ENCODE results near the gene HDGF.

HDGF gene

DNA sequence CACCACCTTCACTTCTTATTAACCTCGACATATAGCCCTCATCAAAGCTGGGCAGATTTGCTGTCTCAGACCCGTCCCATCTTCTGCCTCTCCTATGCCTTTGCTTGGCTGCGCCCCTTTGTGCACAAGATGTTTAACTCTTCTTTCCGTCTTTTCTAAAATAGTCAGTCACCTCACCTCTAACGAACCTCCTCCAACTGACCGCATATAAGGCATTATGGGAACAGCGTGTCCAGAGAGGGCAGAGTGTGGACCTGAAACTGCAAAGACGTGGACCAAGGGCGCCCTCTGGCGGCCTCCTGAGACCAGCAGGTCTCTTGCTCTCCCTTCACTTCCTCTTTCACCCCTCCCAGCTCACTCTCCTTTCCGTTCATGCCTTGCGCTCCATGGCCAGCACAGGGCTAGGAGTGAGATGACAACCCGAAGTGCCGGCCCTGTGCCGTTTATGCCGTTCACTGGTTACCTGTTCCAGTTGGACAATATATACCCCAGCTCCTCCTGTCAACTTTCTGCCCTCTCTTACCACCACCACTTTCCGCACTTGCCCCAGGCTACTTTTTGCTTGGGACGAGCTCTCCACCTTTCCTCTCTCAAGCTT lies 25.7 kb downstream of the HDGF start:
- peak; percentile 85 for DNase-seq (ENCODE audit: low spot score)

DNA sequence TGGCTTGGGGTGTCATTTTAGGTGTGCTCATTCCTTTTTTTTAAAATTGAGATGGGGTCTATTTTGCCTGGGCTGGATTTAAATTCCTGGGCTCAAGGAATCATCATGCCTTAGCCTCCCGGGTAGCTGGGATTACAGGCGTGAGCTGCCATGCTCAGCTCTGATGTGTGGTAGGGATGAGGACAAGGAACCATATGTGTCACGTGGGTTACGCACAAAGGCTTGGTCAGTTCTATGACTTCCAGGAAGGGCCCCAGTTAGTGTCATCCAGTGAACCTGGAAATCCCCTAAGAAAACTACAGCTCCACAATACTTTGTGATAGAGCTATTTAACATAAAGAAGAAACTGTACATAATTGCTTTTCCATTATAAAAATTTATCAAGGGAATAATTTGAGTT lies 29.9 kb downstream of the HDGF start:
- DNase-seq (ENCODE audit: low spot score): no peak

DNA sequence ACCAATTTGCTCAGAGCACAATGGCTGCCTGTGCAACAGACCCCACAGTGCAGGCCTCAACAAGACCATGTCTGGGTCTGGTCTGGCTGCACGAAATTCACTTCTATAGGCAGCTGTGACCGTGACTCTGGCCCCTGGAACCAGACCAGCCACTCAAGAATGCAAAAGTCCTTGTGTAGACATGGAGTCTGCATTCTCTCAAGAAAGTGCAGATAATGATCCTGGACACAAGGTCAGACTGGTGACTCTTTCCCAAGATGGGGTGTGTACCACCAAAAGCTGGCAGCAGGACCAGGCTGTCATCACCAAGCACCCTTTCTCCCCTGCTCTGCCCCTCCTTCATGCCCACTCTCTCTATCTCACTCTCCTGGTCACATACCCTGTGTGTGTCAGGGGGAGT lies 30.3 kb downstream of the HDGF start:
- no peak for DNase-seq (ENCODE audit: low spot score)

DNA sequence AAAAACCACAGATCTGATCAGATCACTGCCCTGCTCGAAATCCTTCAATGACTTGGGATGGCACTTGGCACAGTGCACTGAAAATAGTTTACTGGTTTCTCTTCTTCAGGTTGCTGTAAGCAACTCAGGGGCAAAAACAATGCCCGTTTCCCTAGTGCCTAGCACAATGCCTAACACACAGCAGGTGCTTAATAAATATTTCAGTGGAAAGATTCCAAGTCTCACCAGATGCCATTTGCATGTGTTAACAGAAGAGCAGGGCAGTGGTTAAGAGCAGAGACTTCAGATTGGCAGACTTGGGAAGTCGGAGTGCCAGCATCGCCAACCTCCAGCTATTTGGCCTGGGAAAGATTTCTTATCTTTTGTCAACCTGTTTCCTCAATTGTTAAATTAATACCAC lies 34.1 kb downstream of the HDGF start:
- DNase-seq (ENCODE audit: low spot score): peak; percentile 31

DNA sequence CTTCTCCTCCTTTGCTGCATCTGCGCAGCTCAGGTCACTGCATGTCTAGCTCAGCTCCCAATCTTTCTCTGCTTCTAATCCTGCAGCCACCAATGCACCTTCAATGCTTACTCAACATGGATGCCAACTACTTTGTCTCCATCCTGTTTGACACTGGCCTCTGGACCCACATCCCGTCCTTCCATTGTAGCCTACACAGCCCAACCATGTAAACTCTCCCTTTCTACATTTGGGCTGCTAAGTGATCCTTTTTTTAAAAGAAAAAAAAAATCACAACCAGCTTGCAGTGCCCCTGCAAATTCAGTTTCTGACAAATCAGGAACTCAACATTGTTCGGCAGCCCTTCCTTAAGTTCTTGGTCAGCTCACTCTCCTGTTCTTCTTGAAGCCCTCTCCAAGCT lies 36.6 kb downstream of the HDGF start:
- no peak for DNase-seq (ENCODE audit: low spot score)

DNA sequence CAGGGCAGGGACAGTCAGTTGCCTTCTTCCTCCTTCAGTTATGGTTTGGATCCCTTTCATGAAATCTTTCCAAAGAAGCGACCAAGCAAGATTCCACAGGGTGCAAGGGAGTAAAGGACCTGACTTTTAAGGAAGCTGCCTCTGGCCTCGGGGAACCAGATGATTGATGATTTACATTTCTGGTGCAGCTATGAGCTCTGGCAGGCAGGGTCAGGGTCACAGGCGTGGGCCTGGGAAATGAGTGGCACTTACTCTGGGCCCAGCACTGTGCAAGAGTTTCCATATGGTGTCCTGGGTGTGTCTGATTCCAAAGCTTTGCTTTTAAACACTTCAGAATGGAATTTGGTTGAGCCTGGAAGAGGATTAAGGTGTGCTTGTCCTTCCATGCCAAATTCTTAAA lies 38.8 kb downstream of the HDGF start:
- no peak for DNase-seq (ENCODE audit: low spot score)

DNA sequence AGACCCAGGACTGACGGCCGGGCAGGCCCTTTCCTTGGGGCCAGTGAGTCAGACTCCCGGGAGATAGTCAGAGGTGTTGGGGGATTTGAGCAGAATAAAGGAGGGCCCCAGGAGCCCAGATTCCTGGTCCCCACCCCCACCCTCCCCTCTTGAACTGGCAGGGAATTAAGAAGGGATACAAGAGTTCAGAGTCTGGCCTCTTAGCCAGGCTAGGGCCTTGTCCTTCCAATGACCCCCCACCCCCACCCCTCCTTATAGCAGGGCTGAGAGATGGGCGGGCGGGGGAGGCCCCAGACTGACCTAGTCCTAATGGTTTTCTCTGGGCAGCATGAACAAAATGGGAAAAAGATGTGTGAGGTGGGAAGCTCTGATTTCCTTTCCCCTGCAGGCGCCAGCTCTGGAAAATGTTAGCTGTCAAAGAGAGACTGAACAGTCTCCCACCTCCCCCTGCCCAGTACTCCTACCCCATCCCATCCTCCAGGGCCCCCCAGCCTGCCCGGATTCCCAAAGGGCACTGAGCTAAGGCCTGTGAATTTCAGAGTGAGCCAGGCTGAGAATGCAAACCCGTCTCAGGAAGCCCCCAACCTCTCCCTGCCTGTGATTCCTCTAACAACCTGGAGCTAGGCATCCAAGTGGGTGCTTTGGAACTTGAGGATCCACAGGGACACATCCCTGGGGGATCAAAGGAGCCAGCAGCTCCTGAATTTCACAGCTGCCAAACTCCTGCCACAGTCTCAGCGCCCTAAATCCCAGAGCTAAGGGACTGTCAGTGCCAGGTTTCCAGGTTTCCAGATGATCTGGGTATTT lies 40.3 kb downstream of the HDGF start:
- DNase-seq (ENCODE audit: low spot score): peak; percentile 33

DNA sequence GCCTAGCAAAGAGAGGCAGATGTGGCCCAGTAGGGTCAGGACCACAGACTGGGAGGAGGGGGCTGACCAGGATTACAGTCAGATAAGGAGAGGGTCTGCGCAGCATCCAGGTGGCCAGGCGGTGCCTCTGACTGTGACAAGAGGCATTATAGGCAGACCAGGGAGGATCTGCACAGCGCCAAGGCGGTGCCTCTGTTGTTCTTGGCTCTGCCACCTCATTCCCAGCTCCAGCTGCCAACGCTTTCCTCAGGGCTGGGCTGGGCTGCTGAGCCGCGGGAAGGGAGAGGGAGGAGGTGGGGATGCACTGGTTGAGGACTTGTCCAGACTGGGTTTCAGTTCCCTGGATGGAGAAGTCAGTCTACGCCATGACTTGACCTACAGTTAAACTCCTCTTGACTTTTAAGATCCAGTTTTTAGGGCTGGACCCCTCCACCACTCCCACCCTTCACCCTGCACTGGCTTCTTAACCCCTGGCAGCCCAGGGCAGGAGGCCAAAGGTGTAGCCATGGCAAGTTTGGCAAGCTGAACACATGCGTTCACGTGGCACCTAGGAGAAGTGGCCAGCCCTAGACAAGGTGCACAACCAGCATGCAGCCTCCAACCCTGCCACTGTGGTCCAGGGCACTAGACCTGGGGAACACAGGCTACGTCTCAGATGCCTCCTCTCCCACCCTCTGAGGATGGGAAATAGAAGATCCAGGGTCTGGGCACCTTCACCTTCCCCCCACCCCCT lies 41.6 kb downstream of the HDGF start:
- DNase-seq (ENCODE audit: low spot score): peak; percentile 67

DNA sequence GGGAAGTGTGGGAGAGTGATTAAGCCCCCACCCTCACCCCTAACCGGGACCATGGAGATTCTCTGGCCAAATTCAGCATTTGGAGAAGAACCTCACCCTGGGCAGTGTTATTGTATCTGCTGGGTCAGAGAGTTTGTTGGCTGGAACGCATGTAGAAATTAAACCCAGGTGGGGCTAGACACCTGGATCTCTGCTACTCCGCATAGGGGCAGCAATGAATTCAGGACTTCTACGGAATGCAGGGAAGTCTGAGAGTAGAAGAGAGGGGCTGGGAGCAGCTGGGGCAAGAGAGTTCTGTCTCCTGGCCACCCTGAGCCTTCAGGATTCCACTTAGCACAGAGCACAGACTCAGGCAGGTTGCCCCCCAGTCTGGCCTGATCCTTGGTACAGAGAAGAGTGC lies 42.4 kb downstream of the HDGF start:
- DNase-seq (ENCODE audit: low spot score): no peak

DNA sequence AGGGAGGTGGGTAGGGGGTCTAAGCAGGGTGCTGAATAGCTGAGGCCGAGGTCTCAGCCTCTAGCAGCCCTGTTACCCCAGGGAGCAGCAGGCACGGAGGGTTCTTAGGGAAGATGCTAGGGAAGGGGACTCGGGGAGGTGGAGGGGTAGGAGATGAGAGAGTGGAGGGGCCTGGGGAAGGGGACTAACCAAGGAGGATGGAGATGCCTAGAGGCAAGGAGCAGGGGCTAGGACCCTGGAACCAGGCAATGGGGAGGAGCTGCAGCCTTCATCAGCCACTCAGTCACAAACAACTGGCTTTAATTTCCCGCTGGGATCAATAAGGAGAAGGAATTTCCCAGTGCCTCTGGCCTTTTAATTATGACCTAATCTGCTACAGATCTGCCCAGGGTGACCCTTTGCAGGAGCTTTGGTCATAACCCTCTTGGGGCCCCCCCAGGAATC lies 43.2 kb downstream of the HDGF start:
- DNase-seq (ENCODE audit: low spot score): peak; percentile 34

DNA sequence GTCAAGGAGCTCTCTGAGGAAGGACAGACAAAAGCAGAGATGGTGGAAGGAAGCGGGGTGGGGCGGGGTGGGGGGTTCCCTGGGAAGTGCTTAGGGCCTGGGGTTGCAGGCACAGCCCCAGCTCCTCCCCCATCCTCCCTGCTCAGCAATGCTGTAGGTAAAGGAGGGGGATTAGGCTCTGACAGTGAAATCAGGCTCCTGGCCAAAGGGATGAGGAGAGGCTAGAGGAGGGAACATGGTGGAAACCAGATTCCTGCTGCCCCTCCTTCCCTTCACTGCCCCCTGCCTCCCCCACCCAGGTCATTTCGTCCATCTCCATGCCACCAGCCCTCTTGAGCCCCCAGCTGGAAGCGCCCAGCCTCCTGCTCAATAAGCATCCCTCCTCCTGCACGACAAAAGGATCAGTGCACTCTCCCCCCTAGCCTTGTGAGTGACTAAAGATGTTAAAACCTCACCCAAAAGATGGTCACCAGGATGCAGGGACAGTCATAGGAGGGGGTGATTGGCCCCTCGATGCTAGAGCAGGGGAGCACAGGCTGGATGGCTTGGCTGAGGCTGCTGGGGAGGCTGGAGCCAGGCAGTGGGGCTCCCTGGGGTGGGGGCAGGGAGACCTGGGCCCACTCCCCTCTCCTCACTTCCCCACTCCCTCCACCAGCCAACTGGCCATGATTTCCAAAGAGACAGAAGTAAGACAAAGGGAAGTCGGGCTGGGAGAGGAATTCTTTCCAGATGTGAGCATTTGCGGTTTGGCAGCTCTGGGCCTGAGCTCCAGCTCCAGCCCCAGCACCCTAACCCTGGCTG lies 43.9 kb downstream of the HDGF start:
- DNase-seq (ENCODE audit: low spot score): peak; percentile 38

DNA sequence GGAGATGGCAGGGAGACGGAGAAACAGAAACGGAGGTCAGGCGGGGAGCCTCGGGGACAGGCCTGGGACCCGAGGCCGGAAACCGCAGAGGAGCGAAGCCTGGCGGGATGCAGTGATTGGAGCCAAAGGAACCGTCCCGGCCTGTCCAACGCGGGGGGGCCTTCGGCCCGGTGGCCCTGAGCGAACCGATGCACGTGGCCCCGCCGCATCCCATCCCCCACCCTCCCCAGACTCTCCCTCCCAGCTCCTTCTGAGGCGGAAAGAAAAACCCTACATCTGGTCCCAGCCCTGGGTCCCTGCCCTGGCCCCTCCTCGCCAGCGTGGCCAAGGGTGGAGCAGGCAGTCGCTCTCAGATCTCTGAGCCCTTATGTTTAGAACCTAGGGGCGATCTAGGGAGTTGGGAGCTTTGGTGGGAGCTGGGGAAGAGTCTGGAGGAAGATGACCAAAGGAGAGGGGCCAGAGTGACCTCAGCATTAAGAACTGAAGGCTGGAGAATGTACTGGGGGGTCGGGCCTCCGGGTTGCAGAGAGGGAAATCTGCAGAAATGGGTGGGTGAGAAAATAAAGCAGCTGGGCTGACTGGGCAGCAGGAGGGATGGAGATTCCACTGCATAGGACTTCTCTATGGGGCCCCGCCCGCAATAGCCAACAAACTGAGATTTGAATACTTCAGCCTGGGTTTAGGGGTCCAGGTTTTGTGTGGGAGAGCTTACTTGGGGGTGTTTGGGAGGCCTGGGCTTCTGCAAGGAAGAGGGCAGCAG lies 44.6 kb downstream of the HDGF start:
- peak; percentile 45 for DNase-seq (ENCODE audit: low spot score)

DNA sequence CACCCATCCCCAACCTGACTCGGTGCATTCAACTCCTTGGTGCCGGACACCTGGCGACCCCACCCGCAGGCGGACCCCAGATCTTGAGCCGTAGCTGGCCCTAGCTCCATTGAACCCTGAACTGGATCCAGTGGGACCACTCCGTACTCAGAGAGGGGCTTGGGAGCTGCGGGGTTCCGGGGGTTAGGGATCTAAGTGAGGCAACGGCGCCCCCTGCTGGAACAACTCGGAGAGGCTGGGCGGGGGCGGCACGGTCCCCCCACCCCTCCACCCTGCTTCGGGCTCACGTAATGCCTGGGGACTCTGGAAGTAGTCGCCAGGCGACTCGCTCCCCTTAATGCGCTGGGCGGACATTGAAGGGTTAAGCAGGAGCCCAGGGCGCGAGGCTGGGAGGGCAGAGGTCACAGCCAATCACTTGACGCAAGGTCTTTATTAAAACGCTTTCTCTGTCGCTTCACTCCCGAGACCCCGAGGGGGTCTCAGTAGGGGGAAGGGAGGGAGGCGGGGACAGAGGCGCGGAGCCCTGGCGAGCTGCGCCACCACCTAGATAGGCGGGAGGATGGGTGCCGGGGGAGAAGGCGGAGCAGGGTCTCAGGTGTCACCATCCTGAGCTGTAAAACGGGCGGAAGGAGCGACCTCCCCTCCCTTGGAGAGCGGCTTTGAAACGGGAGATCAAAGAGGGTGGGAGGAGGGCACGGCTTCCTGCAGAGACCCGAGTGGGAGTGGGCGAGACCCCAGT lies 45.4 kb downstream of the HDGF start:
- DNase-seq (ENCODE audit: low spot score): peak; percentile 88

DNA sequence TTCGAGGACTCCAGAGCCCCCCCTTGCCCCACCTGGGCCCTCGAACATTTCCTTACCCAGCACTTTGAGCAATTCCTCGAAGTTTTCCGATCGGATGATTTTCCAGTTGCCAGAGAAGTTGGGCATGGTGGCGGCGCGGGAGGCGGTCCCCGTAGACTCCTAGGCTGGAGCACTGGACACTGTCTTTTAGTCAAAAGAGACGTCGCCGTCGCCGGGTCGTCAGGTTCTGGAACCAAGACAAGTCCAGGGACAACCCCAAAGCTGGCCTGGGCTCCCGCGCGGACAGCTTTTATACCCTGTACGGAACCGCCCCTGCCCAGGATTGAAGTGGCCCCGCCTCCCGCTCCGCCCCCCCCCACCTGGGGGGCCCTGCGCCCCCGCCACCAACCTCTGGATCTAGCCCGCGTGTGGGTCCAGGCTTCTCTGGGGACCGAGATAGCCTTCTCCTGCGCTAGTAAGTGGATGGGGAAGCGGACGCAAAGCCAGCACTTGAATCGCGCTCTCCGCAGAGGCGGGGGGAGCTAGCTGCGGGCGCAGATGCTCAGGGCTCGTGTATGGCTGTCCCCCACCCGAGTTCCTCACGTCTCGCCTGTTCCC lies 46.1 kb downstream of the HDGF start, which contains the start of gene CRABP2:
CRABP2 (minus strand) TSS at position 263 of the 597 bp plus-strand sequence; CDS start at position 126, 137 bp downstream.
- DNase-seq (ENCODE audit: low spot score): peak; percentile 74

DNA sequence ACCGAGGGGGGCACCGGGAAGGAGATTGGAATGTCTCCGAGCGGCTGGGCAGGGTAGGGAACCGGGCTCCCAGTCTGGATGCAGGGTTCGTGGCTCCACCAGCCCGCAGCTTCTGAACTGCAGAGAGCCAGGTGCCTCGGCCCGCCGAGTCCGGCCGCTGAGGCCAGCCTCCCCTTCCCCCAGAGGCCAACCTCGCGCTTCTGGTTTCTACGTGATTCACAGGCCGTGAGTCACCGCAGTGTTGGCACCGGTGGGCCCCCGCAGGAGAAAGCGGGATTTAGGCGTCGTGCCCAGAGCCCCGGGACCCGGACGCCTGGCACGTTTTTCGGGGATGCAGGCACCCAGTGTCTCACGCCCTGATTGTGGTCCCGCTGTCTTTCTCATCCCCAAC lies 46.5 kb downstream of the HDGF start:
- peak; percentile 41 for DNase-seq (ENCODE audit: low spot score)

DNA sequence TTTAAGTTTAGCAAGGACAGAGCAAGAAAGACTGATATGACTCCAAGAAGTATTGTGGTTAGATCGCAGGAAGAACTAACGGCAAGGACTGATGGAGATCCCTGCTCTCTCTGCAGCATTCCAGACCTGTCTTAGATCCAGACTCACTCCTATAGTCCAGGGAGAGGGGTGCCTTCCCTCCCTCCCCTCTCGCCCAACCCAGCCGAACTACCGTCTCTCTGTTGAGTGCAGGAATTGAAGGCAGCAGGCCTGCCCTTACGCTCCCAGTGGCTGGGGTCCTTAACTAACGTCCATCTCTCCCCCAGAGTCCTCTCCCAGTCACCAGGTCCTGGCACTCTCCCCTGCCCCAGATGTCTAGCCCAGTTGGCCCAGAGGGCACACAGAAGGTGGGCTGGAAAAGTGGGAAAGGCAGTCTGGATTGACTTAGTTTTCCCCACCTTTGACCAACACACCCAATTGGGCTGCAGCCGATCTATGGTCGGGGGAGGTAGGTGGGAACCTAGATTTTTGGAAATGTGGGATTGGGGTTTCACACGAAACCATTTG lies 47.2 kb downstream of the HDGF start:
- peak; percentile 31 for DNase-seq (ENCODE audit: low spot score)

DNA sequence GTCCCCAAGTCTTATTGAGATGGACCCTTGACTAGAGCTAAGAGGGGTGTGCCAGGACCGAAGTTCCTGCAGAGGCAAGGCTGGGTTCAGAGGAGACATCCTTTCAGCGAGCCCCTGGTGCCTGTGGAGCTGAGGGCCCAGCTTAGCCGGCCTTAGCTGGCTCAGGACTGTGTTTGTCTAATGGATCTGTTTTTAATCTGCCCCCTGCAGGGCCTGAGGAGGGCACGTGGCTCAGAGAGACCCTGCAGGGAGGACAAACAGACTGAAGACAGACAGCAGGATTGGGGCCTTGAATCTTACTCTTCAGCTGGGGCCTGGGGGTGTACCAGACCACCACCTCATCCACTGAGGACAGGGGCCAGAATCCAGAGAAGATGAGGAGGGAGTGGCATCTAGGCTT lies 47.7 kb downstream of the HDGF start:
- DNase-seq (ENCODE audit: low spot score): peak; percentile 70

DNA sequence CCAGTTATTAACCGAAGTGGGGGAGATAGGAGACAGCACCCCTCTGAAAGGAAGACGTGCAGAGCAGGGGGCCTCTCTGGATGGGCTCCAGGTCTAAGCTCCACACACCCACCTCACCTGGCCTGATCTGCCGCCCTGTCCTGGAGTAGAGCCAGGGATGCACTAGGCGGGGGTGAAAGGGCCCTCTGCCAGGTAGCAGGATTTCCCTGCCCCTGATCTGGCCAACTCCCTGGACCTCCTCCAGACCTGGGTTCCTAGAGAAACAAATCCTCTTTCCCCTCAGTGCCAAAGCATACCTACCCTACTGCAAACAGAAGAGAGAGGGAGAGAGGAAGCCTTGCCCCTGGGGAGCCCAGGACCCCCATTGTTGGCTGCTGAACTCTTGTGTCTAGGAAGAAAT lies 48.1 kb downstream of the HDGF start:
- peak; percentile 28 for DNase-seq (ENCODE audit: low spot score)

DNA sequence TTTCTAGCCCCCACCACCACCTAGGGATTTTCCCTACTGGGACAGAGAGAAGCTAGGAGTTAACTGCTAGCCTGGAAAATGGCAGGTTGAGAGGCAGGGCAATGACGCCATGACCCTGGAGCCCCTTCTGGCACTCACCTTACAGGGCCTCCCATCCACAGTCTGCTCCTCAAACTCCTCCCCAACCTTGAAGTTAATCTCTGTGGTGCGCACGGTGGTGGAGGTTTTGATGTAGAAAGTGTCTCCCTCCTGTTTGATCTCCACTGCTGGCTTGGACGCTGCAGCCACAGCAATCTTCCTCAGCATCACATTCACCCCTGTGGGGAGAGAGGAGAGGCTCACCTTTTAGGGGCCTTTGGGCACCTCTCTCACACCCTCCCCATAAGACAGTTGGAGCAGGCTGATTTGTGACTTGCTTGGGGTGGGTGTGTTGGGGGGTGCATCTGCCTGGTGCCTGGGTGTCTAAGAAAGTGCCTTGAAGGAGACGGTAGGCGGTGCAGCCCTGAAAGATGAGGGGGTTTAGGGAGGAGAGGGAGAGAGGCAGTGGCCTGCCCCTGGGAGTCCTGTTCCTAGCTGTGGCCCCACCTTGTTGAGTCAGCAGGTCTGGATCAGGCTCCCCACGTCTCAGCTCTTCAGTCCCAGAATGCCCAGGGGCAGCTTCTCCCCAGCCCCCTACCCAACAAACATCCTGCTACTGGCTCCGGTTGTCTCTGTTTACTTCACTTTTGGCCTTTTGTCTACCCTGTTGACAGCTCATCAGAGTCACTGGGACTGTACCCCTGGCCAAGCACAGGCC lies 50.5 kb downstream of the HDGF start:
- no peak for DNase-seq (ENCODE audit: low spot score)
